HFF-Myc (cell line): Measurements from ENCODE around the gene ROMO1.

Experiments used
- DNase-seq: peaks from one replicate; pipeline ENCODE4 v3.0.0-alpha.2; 2011; ENCODE audit warnings: low read depth; ENCODE audit errors: extremely low read depth
- H3K4me3 ChIP-seq: replicated peaks from 2 replicates; pipeline ENCODE4 v1.5.1; 2011; ENCODE audit warnings: low read depth, mild to moderate bottlenecking, control low read depth, low read length
- CTCF ChIP-seq: IDR thresholded peaks from 2 replicates; pipeline ENCODE4 v1.5.1; 2012; ENCODE audit warnings: mild to moderate bottlenecking, low read depth, low read length, control low read depth; ENCODE audit errors: missing control alignments

ROMO1 gene

GRCh38 chr20:35654415-35654814, 44.8 kb upstream of the ROMO1 start:
- H3K4me3 ChIP-seq = no peak overlapping the region
- no peak for DNase-seq
- TF ChIP-seq CTCF = no peak

- no peak for DNase-seq
- TF ChIP-seq CTCF = no peak
- H3K4me3 ChIP-seq = no peak overlapping the region
These were observed 41.9 kb upstream of the ROMO1 start for GRCh38 chr20:35657271-35657670.

- no peak for DNase-seq
- H3K4me3 ChIP-seq = no peak overlapping the region
These were observed 38.9 kb upstream of the ROMO1 start for GRCh38 chr20:35660122-35660937.

GRCh38 chr20:35661053-35661452, 38.2 kb upstream of the ROMO1 start:
- no peak for DNase-seq
- no peak overlapping the region; the same call in 1 of the 2 replicates for H3K4me3 ChIP-seq
- no peak for TF ChIP-seq CTCF

More at GRCh38 chr20:35660122-35660937, 38.9 kb upstream of the ROMO1 start:
- no peak for TF ChIP-seq CTCF

- no peak for TF ChIP-seq CTCF
- DNase-seq = no peak
- H3K4me3 ChIP-seq = peak overlapping the region; percentile 99
These were observed 37.3 kb upstream of the ROMO1 start for GRCh38 chr20:35661908-35662307.

GRCh38 chr20:35662551-35662950, 36.7 kb upstream of the ROMO1 start:
- H3K4me3 ChIP-seq = peak overlapping the region; percentile 99
- no peak for DNase-seq
- no peak for TF ChIP-seq CTCF
